GM21526 (cell line): ENCODE data around the gene ZNF385A.

ENCODE experiments used
- ATAC-seq: cut with Tn5 transposase; IDR thresholded peaks from one replicate; pipeline ENCODE4 v1.9.1; 2021; ENCODE audit warnings: moderate library complexity; ENCODE audit not compliant: unreplicated experiment, low FRiP score

Gene ZNF385A

GRCh38 chr12:54377007-54377406 lies 7.5 kb downstream of the ZNF385A start:
- ATAC-seq = no peak

- ATAC-seq = no peak
These were observed 7.9 kb downstream of the ZNF385A start for GRCh38 chr12:54376596-54376995.

GRCh38 chr12:54375259-54375579 lies 9.3 kb downstream of the ZNF385A start:
- ATAC-seq = no peak

GRCh38 chr12:54374562-54375258 lies 9.8 kb downstream of the ZNF385A start:
- no peak for ATAC-seq

- no peak for ATAC-seq
These were observed 10.6 kb downstream of the ZNF385A start for GRCh38 chr12:54373649-54374561.

GRCh38 chr12:54372113-54372806 lies 12.3 kb downstream of the ZNF385A start:
- ATAC-seq = no peak

- ATAC-seq = no peak
These were observed 13.0 kb downstream of the ZNF385A start for GRCh38 chr12:54371328-54372112.

- no peak for ATAC-seq
These were observed 14.3 kb downstream of the ZNF385A start for GRCh38 chr12:54370171-54370730.

- no peak for ATAC-seq
These were observed 14.9 kb downstream of the ZNF385A start for GRCh38 chr12:54369597-54370131.

GRCh38 chr12:54368709-54369596 lies 15.6 kb downstream of the ZNF385A start:
- ATAC-seq = peak; percentile 62

- no peak for ATAC-seq
These were observed 16.4 kb downstream of the ZNF385A start for GRCh38 chr12:54368025-54368708.

GRCh38 chr12:54364413-54364812 lies 20.1 kb downstream of the ZNF385A start, which contains the start of gene GPR84:
Gene GPR84 (minus strand): TSS chr12:54364486. CDS start chr12:54363851, 635 bp downstream.
- no peak for ATAC-seq

- no peak for ATAC-seq
These were observed 20.9 kb downstream of the ZNF385A start for GRCh38 chr12:54363618-54364017.

GRCh38 chr12:54363047-54363446 lies 21.5 kb downstream of the ZNF385A start:
- no peak for ATAC-seq

- no peak for ATAC-seq
These were observed 23.6 kb downstream of the ZNF385A start for GRCh38 chr12:54360717-54361456.

- ATAC-seq = no peak
These were observed 24.7 kb downstream of the ZNF385A start for GRCh38 chr12:54359762-54360351.
